CD8-positive, alpha-beta memory T cell (primary cell): ENCODE data around the gene SART3. TPM values are rescaled to one million over a fixed set of nuclear protein-coding genes. Genes with fewer than 3 reads are reported as not detected.
A peak's percentile ranks its signal among the peaks of the same experiment; 100 is the strongest.
"Not testable (repeated sequence)": the region's sequence is repeated elsewhere in the genome, so short reads cannot be mapped to it uniquely, and the experiment has no call there.

Experiments used
- CTCF ChIA-PET: fragments of 350-600 bp; sonication (Branson Sonifier 250); formaldehyde crosslinking; loops from one replicate; lab custom pipeline; 2021; ENCODE audit warnings: antibody characterized with exemption; lab: Charles Lee
- POLR2A ChIA-PET: fragments of 350-600 bp; sonication (Branson Sonifier 250); formaldehyde crosslinking; loops from one replicate; lab custom pipeline; 2021; ENCODE audit warnings: antibody characterized with exemption; lab: Charles Lee
- DNase-seq, 5 donors: peaks; one replicate each; pipeline versions ENCODE4 v3.0.0 to v3.0.0-alpha.2; 2020 to 2022; ENCODE audit warnings: mixed read lengths in 1 of 5
- H3K27ac ChIP-seq: one replicate; pipeline ENCODE4 v1.7.0; 2013; ENCODE audit warnings: low read depth, mild to moderate bottlenecking, low read length, moderate library complexity
- H3K27me3 ChIP-seq: 2 replicates; pipeline ENCODE4 v1.7.0; 2013; ENCODE audit warnings: low read length, mild to moderate bottlenecking; ENCODE audit not compliant: insufficient read depth, poor library complexity, severe bottlenecking
- H3K36me3 ChIP-seq: 2 replicates; pipeline ENCODE4 v1.7.0; 2013; ENCODE audit warnings: mild to moderate bottlenecking, low read length, moderate library complexity; ENCODE audit not compliant: insufficient read depth
- H3K4me1 ChIP-seq: 2 replicates; pipeline ENCODE4 v1.7.0; 2013; ENCODE audit warnings: mild to moderate bottlenecking, low read length, moderate library complexity; ENCODE audit not compliant: insufficient read depth
- H3K4me3 ChIP-seq: 2 replicates; pipeline ENCODE4 v1.7.0; 2013; ENCODE audit warnings: mild to moderate bottlenecking, low read length
- H3K9me3 ChIP-seq: 2 replicates; pipeline ENCODE4 v1.7.0; 2013; ENCODE audit warnings: mild to moderate bottlenecking, low read length
- H3K27ac Mint-ChIP-seq, 8 donors: one replicate each; pipeline ENCODE4 v1.8.0; 2020 to 2021; ENCODE audit warnings: mixed read lengths in 8 of 8, mild to moderate bottlenecking in 6 of 8, inconsistent platforms in 3 of 8, moderate library complexity in 3 of 8
- H3K27me3 Mint-ChIP-seq, 2 donors: one replicate each; pipeline ENCODE4 v1.8.0; 2020 to 2021; ENCODE audit warnings: mixed read lengths in 2 of 2, mild to moderate bottlenecking in 1 of 2, moderate library complexity in 1 of 2
- H3K36me3 Mint-ChIP-seq, 3 donors: one replicate each; pipeline ENCODE4 v1.8.0; 2020 to 2021; ENCODE audit warnings: mixed read lengths in 3 of 3, inconsistent platforms in 1 of 3, mild to moderate bottlenecking in 1 of 3
- H3K4me1 Mint-ChIP-seq, 3 donors: one replicate each; pipeline ENCODE4 v1.8.0; 2020 to 2021; ENCODE audit warnings: mixed read lengths in 3 of 3, inconsistent platforms in 1 of 3, mild to moderate bottlenecking in 1 of 3
- H3K4me3 Mint-ChIP-seq, 7 donors: one replicate each; pipeline ENCODE4 v1.8.0; 2020 to 2021; ENCODE audit warnings: mixed read lengths in 7 of 7, mild to moderate bottlenecking in 6 of 7, moderate library complexity in 4 of 7, inconsistent platforms in 2 of 7
- H3K9me3 Mint-ChIP-seq, 5 donors: one replicate each; pipeline ENCODE4 v1.8.0; 2020 to 2022; ENCODE audit warnings: mixed read lengths in 5 of 5, mild to moderate bottlenecking in 3 of 5, moderate library complexity in 2 of 5, inconsistent platforms in 1 of 5
- polyA plus RNA-seq: library from polyadenylated mRNA; unstranded; fragments of 300-500 nt; fragmentation: Illumina TruSeq; gene quantifications from one replicate; pipeline ENCODE4 v1.2.3, GENCODE V29; 2021
- total RNA-seq, 2 experiments: library from RNA; stranded (reverse); gene quantifications; one replicate each; pipeline ENCODE4 v1.2.3, GENCODE V29; 2021

The SART3 gene
- total and polyA plus RNA-seq, 3 experiments from 2014 or later, result 40.1 to 82.7 (median 82.4) TPM

DNA sequence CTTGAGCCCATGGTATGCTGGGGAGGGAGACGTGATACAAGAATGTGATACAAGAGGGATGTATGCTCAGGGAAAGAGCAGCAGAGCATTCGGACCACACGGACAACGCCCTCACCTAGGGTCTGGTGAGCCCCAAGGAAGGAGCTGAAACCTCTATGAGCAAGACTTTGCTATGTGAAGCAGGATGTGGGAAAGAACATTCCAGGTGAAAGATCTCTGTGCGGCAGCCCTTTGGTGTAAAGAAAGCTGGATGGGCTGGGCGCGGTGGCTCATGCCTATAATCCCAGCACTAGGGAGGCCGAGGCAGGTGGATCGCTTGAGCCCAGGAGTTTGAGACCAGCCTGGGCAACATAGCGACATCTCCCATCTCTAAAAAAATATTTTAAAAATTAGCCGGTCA lies 62.8 kb downstream of the SART3 start:
- Histone ChIP-seq H3K27me3 (no peaks in the 10 kb centered on the region), H3K4me1 (no peaks in the 10 kb centered on the region), H3K27ac (no peak overlapping the region), H3K9me3 (no peaks in the 10 kb centered on the region), H3K36me3 (no peaks in the 10 kb centered on the region), H3K4me3 (no peak overlapping the region)
- Mint-ChIP-seq H3K4me3 (no peak overlapping the region), H3K27me3 (peaks cover 18 to 55% of the 10 kb centered on the region in 2 donors), H3K4me1 (no peaks in the 10 kb centered on the region), H3K36me3 (peaks cover 0 to 4% (median 1%) of the 10 kb centered on the region in 3 donors), H3K9me3 (peaks cover 5 to 14% (median 13%) of the 10 kb centered on the region in 5 donors), H3K27ac (no peak overlapping the region)
- POLR2A ChIA-PET, result no interaction called here
- no peak for DNase-seq
- CTCF ChIA-PET, result interaction anchor here (1.2 kb wide), 1 partner anchor 11 kb away, joined by 5 read pairs; no protein-coding TSS in a partner anchor

GRCh38 chr12:108495823-108496579 lies 65.0 kb downstream of the SART3 start:
- Mint-ChIP-seq H3K4me3 (no peak overlapping the region), H3K9me3 (peaks cover 0 to 2% (median 0%) of the 10 kb centered on the region in 5 donors), H3K36me3 (no peaks in the 10 kb centered on the region), H3K27me3 (peaks cover 21 to 62% of the 10 kb centered on the region in 2 donors), H3K27ac (no peak overlapping the region), H3K4me1 (no peaks in the 10 kb centered on the region)
- POLR2A ChIA-PET, result no interaction called here
- H3K4me1 ChIP-seq, result no peaks in the 10 kb centered on the region
- no peaks in the 10 kb centered on the region for H3K27me3 ChIP-seq
- CTCF ChIA-PET, result interaction anchor here (1.0 kb wide), 1 partner anchor 13 kb away, joined by 3 read pairs; no protein-coding TSS in a partner anchor
- H3K4me3 ChIP-seq, result no peak overlapping the region
- H3K36me3 ChIP-seq, result no peaks in the 10 kb centered on the region
- H3K9me3 ChIP-seq, result no peaks in the 10 kb centered on the region
- DNase-seq, result no peak
- H3K27ac ChIP-seq, result no peak overlapping the region

- ChIA-PET CTCF (no interaction called here), POLR2A (no interaction called here)
- Histone ChIP-seq H3K36me3 (no peaks in the 10 kb centered on the region), H3K27ac (no peak overlapping the region), H3K4me3 (no peak overlapping the region), H3K27me3 (no peaks in the 10 kb centered on the region), H3K9me3 (no peaks in the 10 kb centered on the region), H3K4me1 (no peaks in the 10 kb centered on the region)
- no peak overlapping the region for H3K27ac Mint-ChIP-seq
- H3K36me3 Mint-ChIP-seq, result no peaks in the 10 kb centered on the region
- DNase-seq, result peak in 1 of 5 donors; percentile 11
- H3K9me3 Mint-ChIP-seq, result peaks cover 0 to 2% (median 0%) of the 10 kb centered on the region in 5 donors
- H3K4me3 Mint-ChIP-seq, result no peak overlapping the region
- H3K27me3 Mint-ChIP-seq, result peaks cover 22 to 67% of the 10 kb centered on the region in 2 donors
- H3K4me1 Mint-ChIP-seq, result no peaks in the 10 kb centered on the region
Observed at GRCh38 chr12:108495054-108495453, 65.9 kb downstream of the SART3 start.

GRCh38 chr12:108491256-108491655 lies 69.7 kb downstream of the SART3 start:
- ChIA-PET POLR2A (no interaction called here), CTCF (no interaction called here)
- Mint-ChIP-seq H3K27ac (no peak overlapping the region), H3K36me3 (peaks cover 0 to 14% (median 2%) of the 10 kb centered on the region in 3 donors), H3K27me3 (peaks cover 32 to 72% of the 10 kb centered on the region in 2 donors), H3K4me3 (no peak overlapping the region), H3K4me1 (no peaks in the 10 kb centered on the region), H3K9me3 (peaks cover 7 to 13% (median 10%) of the 10 kb centered on the region in 5 donors)
- DNase-seq, result no peak
- Histone ChIP-seq H3K27ac (no peak overlapping the region), H3K4me1 (no peaks in the 10 kb centered on the region), H3K27me3 (no peaks in the 10 kb centered on the region), H3K9me3 (no peaks in the 10 kb centered on the region), H3K36me3 (no peaks in the 10 kb centered on the region), H3K4me3 (no peak overlapping the region)

DNA sequence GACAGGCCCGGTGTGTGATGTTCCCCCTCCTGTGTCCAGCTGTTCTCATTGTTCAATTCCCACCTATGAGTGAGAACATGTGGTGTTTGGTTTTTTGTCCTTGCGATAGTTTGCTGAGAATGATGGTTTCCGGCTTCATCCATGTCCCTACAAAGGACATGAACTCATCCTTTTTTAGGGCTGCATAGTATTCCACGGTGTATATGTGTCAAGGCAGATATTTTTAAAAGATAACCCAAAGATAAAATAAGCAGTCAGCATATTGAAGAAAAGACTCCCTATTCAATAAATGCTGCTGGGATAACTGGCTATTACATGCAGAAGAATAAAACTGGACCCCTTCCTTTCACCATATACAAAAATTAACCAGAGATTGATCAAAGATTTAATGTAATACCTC lies 73.9 kb downstream of the SART3 start:
- H3K36me3 ChIP-seq, CTCF ChIA-PET, H3K4me1 ChIP-seq, H3K4me3 Mint-ChIP-seq, H3K27me3 ChIP-seq, H3K4me1 Mint-ChIP-seq, H3K27ac ChIP-seq, DNase-seq, H3K9me3 ChIP-seq, POLR2A ChIA-PET, H3K4me3 ChIP-seq, H3K27ac Mint-ChIP-seq: not testable (repeated sequence)
- Mint-ChIP-seq H3K9me3 (peaks cover 7 to 13% (median 8%) of the 10 kb centered on the region in 5 donors), H3K27me3 (peaks cover 42 to 69% of the 10 kb centered on the region in 2 donors), H3K36me3 (peaks cover 0 to 14% (median 2%) of the 10 kb centered on the region in 3 donors)

- H3K4me3 ChIP-seq, H3K36me3 ChIP-seq, H3K9me3 ChIP-seq, H3K4me1 Mint-ChIP-seq, CTCF ChIA-PET, POLR2A ChIA-PET, H3K27ac ChIP-seq, DNase-seq, H3K4me3 Mint-ChIP-seq, H3K4me1 ChIP-seq, H3K27me3 ChIP-seq, H3K27ac Mint-ChIP-seq: not testable (repeated sequence)
- H3K36me3 Mint-ChIP-seq, result peaks cover 0 to 14% (median 2%) of the 10 kb centered on the region in 3 donors
- H3K27me3 Mint-ChIP-seq, result peaks cover 46 to 73% of the 10 kb centered on the region in 2 donors
- peaks cover 7 to 13% (median 8%) of the 10 kb centered on the region in 5 donors for H3K9me3 Mint-ChIP-seq
Observed at GRCh38 chr12:108485371-108485770, 75.6 kb downstream of the SART3 start.

DNA sequence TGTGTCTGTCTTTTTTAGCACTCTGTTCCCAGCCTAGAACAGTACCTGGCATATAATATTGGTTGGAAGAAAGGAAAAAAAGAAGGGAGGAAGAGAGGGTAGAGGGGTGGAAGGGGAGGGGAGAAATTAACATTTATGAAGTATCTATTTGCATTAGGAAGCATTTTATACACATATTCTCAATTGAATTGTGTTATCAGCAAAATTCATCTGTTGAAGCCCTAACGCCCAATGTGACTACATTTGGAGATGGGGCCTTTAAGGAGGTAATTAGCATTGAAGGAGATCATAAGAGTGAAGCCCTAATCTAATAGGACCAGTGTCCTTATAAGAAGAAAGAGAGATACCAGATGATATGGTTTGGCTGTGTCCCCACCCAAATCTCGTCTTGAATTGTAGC lies 76.1 kb downstream of the SART3 start:
- POLR2A ChIA-PET, result no interaction called here
- Mint-ChIP-seq H3K9me3 (peaks cover 7 to 13% (median 8%) of the 10 kb centered on the region in 5 donors), H3K27ac (no peak overlapping the region), H3K36me3 (peaks cover 0 to 14% (median 2%) of the 10 kb centered on the region in 3 donors), H3K27me3 (peaks cover 46 to 73% of the 10 kb centered on the region in 2 donors), H3K4me3 (no peak overlapping the region), H3K4me1 (no peaks in the 10 kb centered on the region)
- DNase-seq, result no peak
- Histone ChIP-seq H3K27me3 (no peaks in the 10 kb centered on the region), H3K27ac (no peak overlapping the region), H3K9me3 (no peaks in the 10 kb centered on the region), H3K4me1 (no peaks in the 10 kb centered on the region), H3K36me3 (no peaks in the 10 kb centered on the region), H3K4me3 (no peak overlapping the region)
- CTCF ChIA-PET, result no interaction called here

GRCh38 chr12:108484431-108484830 lies 76.5 kb downstream of the SART3 start:
- Mint-ChIP-seq H3K4me1 (no peaks in the 10 kb centered on the region), H3K9me3 (peaks cover 7 to 13% (median 8%) of the 10 kb centered on the region in 5 donors)
- CTCF ChIA-PET, result no interaction called here

More at GRCh38 chr12:108484431-108484830, 76.5 kb downstream of the SART3 start:
- POLR2A ChIA-PET, result no interaction called here
- Histone ChIP-seq H3K4me3 (no peak overlapping the region), H3K9me3 (no peaks in the 10 kb centered on the region), H3K27ac (no peak overlapping the region), H3K4me1 (no peaks in the 10 kb centered on the region), H3K36me3 (no peaks in the 10 kb centered on the region), H3K27me3 (no peaks in the 10 kb centered on the region)
- Mint-ChIP-seq H3K27me3 (peaks cover 46 to 73% of the 10 kb centered on the region in 2 donors), H3K27ac (no peak overlapping the region), H3K4me3 (no peak overlapping the region), H3K36me3 (peaks cover 0 to 14% (median 2%) of the 10 kb centered on the region in 3 donors)
- no peak for DNase-seq
